Gastroesophageal sphincter (tissue), 3 donors: ENCODE measurements around the gene ALG6.

Source experiments
- EP300 ChIP-seq: sonication (generic); formaldehyde crosslinking; IDR thresholded peaks from one replicate; pipeline ENCODE4 v1.6.1; 2017; ENCODE audit warnings: antibody characterized with exemption, mild to moderate bottlenecking
- POLR2A ChIP-seq, 2 donors: fragments of 450-650 bp; IDR thresholded peaks; one replicate each; pipeline ENCODE4 v1.6.1; 2017; ENCODE audit warnings: antibody characterized with exemption in 2 of 2, mild to moderate bottlenecking in 2 of 2, moderate library complexity in 1 of 2
- POLR2AphosphoS5 ChIP-seq: sonication (generic); formaldehyde crosslinking; IDR thresholded peaks from one replicate; pipeline ENCODE4 v1.6.1; 2017; ENCODE audit warnings: antibody characterized with exemption
- TF ChIP-seq, protein P1 (sequence below), 4 experiments: fragments of 200-600 bp in 2 of 4; fragments of 450-650 bp in 2 of 4; sonication (generic) in 1 of 4; IDR thresholded peaks; one replicate each; pipeline ENCODE4 v1.5.1; 2017 to 2019; ENCODE audit warnings: antibody characterized with exemption in 4 of 4, mild to moderate bottlenecking in 2 of 4, moderate library complexity in 2 of 4

DNA sequence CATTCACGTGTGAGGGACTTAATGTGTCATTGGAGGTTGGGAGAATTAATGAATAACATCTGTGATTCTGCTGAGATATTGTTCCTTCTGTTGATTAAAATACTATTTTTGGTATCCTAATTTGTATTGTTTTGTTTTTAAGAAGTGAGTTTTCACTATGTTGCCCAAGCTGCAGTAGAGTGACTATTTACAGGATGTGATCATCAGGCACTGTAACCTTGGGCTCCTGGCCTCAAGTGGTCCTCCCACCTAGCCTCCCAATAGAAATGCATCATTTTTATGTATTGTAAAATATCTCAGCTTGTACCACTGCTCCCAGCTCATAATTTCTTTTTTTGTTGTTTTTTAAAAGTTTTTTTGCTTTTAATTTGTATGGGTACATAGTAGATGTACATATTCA lies 14.3 kb downstream of the ALG6 start:
- TF ChIP-seq, protein P1, sequence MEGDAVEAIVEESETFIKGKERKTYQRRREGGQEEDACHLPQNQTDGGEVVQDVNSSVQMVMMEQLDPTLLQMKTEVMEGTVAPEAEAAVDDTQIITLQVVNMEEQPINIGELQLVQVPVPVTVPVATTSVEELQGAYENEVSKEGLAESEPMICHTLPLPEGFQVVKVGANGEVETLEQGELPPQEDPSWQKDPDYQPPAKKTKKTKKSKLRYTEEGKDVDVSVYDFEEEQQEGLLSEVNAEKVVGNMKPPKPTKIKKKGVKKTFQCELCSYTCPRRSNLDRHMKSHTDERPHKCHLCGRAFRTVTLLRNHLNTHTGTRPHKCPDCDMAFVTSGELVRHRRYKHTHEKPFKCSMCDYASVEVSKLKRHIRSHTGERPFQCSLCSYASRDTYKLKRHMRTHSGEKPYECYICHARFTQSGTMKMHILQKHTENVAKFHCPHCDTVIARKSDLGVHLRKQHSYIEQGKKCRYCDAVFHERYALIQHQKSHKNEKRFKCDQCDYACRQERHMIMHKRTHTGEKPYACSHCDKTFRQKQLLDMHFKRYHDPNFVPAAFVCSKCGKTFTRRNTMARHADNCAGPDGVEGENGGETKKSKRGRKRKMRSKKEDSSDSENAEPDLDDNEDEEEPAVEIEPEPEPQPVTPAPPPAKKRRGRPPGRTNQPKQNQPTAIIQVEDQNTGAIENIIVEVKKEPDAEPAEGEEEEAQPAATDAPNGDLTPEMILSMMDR (IDR thresholded peaks at IDR 0.05) = no peak
- TF ChIP-seq POLR2A (IDR thresholded peaks at IDR 0.05) (no peak), EP300 (no peak), POLR2AphosphoS5 (no peak)
